IgD-negative memory B cell (primary cell): ENCODE results near the gene PIH1D1. TPM values are rescaled to one million over a fixed set of nuclear protein-coding genes. Genes with fewer than 3 reads are reported as not detected.

Experiments used
- H3K27ac Mint-ChIP-seq, 3 donors: one replicate each; pipeline ENCODE4 v1.8.0; 2020 to 2022; ENCODE audit warnings: mild to moderate bottlenecking in 3 of 3, mixed read lengths in 3 of 3, moderate library complexity in 1 of 3
- H3K27me3 Mint-ChIP-seq: one replicate; pipeline ENCODE4 v1.8.0; 2021; ENCODE audit warnings: mixed read lengths
- H3K36me3 Mint-ChIP-seq: one replicate; pipeline ENCODE4 v1.8.0; 2020; ENCODE audit warnings: mild to moderate bottlenecking, mixed read lengths
- H3K4me1 Mint-ChIP-seq, 3 donors: one replicate each; pipeline ENCODE4 v1.8.0; 2020 to 2022; ENCODE audit warnings: mixed read lengths in 3 of 3, mild to moderate bottlenecking in 1 of 3
- H3K4me3 Mint-ChIP-seq, 4 donors: one replicate each; pipeline ENCODE4 v1.8.0; 2020 to 2022; ENCODE audit warnings: mild to moderate bottlenecking in 4 of 4, mixed read lengths in 4 of 4, moderate library complexity in 3 of 4
- H3K9me3 Mint-ChIP-seq, 3 donors: one replicate each; pipeline ENCODE4 v1.8.0; 2020 to 2021; ENCODE audit warnings: mixed read lengths in 3 of 3, mild to moderate bottlenecking in 1 of 3
- polyA plus RNA-seq: library from polyadenylated mRNA; unstranded; fragments of 300-500 nt; fragmentation: Illumina TruSeq; gene quantifications from one replicate; pipeline ENCODE4 v1.2.3, GENCODE V29; 2021

Gene PIH1D1
- polyA plus RNA-seq, 1 donor from 2014 or later: 98.8 TPM

DNA sequence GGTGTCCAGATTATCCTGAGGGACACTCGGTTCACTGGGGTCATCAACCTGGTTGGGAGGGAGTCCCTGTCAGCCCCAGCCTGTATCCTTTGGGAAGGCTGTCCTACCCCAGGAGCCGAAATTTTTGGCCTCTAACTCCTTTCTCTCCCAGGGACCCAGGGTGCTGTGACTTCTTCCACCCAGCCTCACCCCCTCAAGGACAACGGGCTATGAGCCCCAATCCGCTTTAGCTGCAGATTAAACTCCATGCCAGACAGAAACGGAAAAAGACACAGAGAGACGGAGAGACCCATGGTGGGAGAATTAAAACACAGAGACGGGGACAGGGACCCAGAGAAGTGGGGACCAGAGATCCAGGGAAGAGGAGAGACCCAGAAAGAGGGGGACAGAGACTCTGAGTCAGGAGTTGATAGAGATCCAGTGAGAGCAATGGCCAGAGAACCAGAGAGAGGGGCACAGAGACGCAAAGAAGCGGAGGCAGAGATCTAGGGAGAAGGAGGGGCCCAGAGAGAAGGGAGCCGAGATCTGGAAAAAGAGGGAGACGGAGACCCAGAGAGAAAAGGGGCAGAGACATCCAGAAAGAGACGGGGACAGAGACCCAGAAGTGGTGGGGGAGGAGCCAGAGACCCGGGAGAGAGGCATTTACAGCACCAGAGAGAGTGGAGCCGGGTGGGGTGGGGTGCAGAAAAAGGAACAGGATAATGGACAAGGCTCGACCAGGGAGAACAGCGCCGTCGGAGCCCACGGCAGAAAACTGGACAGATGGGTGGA, 11.0 kb downstream of the PIH1D1 start:
- peaks cover 15 to 25% (median 20%) of the 10 kb centered on the region in 3 donors for H3K4me1 Mint-ChIP-seq
- H3K27ac Mint-ChIP-seq: peak overlapping the region in 2 of 3 donors; percentile 20 to 78
- H3K4me3 Mint-ChIP-seq: peak overlapping the region; percentile 34 to 86 (median 60)
- H3K9me3 Mint-ChIP-seq: no peaks in the 10 kb centered on the region
- H3K27me3 Mint-ChIP-seq: peaks cover 60% of the 10 kb centered on the region
- no peaks in the 10 kb centered on the region for H3K36me3 Mint-ChIP-seq

DNA sequence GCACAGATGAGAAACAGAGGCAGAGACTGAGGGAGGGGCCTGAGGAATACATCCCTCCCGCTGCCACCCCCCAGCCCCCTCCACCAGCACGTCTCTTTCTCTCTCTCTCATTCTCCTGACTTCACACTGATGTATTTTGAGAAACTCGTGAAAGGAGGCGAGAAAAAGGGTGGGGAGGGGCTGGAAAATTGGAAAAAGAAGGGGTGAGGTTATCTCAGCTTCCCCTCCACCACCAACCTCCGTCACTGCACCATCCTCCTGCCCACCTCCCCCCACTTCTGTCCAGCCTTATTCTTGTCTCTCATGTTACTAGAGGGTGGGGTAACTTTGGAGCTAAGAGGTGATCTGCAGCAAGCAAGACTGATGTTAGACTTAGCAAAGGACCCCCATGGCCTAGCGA, 11.8 kb downstream of the PIH1D1 start:
- Mint-ChIP-seq H3K9me3 (peaks cover 0 to 1% (median 0%) of the 10 kb centered on the region in 3 donors), H3K4me1 (peaks cover 19 to 22% (median 22%) of the 10 kb centered on the region in 3 donors), H3K36me3 (no peaks in the 10 kb centered on the region), H3K4me3 (peak overlapping the region in 3 of 4 donors; percentile 5 to 66 (median 39)), H3K27ac (peak overlapping the region in 1 of 3 donors; percentile 20), H3K27me3 (peaks cover 67% of the 10 kb centered on the region)

DNA sequence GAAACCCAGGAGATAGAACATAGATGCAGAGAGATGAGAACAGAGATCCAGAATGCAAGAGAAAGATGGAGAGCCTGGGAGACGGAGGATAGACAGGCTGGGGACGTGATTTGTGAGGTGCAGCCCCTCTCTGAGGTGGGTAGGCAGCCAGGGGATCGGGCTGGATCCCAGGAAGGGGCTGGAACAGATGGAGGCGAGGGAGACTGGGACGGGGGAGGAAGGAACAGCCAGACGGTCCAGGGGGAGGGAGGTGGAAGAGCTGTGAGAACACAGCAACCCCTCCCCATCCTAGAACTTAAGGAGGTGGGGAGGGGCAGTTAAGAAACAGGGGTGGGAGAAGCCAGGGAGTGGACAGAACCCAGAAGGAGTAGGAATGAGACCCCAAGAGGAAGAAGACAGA, 13.4 kb downstream of the PIH1D1 start:
- H3K36me3 Mint-ChIP-seq: no peaks in the 10 kb centered on the region

GRCh38 chr19:49437231-49437630, 14.4 kb downstream of the PIH1D1 start:
- H3K36me3 Mint-ChIP-seq: no peaks in the 10 kb centered on the region
- H3K4me1 Mint-ChIP-seq: peaks cover 18 to 26% (median 22%) of the 10 kb centered on the region in 3 donors
- H3K27me3 Mint-ChIP-seq: peaks cover 86% of the 10 kb centered on the region
- peaks cover 0 to 1% (median 0%) of the 10 kb centered on the region in 3 donors for H3K9me3 Mint-ChIP-seq
- H3K27ac Mint-ChIP-seq: peak overlapping the region in 2 of 3 donors; percentile 29 to 60
- peak overlapping the region in 2 of 4 donors; percentile 16 to 82 for H3K4me3 Mint-ChIP-seq

More for the DNA sequence above, 13.4 kb downstream of the PIH1D1 start:
- Mint-ChIP-seq H3K4me3 (no peak overlapping the region), H3K27ac (peak overlapping the region in 1 of 3 donors; percentile 5), H3K27me3 (peaks cover 75% of the 10 kb centered on the region), H3K4me1 (peaks cover 16 to 23% (median 22%) of the 10 kb centered on the region in 3 donors), H3K9me3 (peaks cover 0 to 1% (median 0%) of the 10 kb centered on the region in 3 donors)

GRCh38 chr19:49436381-49437017, 15.1 kb downstream of the PIH1D1 start:
- Mint-ChIP-seq H3K4me3 (peak overlapping the region in 2 of 4 donors; percentile 16 to 63), H3K4me1 (peaks cover 15 to 22% (median 21%) of the 10 kb centered on the region in 3 donors), H3K27me3 (peaks cover 82% of the 10 kb centered on the region), H3K9me3 (peaks cover 0 to 1% (median 0%) of the 10 kb centered on the region in 3 donors), H3K36me3 (no peaks in the 10 kb centered on the region), H3K27ac (peak overlapping the region in 1 of 3 donors; percentile 66)

DNA sequence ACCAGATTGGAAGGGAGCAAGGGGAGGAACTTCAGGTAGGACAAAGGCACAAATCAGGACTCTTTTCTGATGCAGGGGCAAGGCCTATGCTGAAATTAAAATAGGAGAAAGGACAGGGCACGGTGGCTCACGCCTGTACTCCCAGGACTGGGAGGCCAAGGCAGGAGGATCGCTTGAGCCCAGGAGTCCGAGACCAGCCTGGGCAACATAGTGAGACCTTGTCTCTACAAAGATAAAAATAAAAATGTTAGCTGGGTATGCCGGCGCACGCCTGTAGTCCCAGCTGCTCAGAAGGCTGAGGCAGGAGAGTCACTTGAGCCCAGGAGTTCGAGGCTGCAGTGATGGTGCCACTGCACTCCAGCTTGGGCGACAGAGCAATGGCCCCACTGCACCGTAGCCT, 15.9 kb downstream of the PIH1D1 start:
- H3K4me3 Mint-ChIP-seq: peak overlapping the region in 1 of 4 donors; percentile 65
- H3K27me3 Mint-ChIP-seq: peaks cover 80% of the 10 kb centered on the region
- H3K4me1 Mint-ChIP-seq: peaks cover 11 to 24% (median 18%) of the 10 kb centered on the region in 3 donors
- H3K27ac Mint-ChIP-seq: peak overlapping the region in 1 of 3 donors; percentile 83
- H3K9me3 Mint-ChIP-seq: peaks cover 0 to 1% (median 0%) of the 10 kb centered on the region in 3 donors
- H3K36me3 Mint-ChIP-seq: no peaks in the 10 kb centered on the region

- Mint-ChIP-seq H3K27ac (peak overlapping the region in 1 of 3 donors; percentile 83), H3K4me1 (peaks cover 12 to 23% (median 17%) of the 10 kb centered on the region in 3 donors), H3K27me3 (peaks cover 79% of the 10 kb centered on the region), H3K4me3 (peak overlapping the region in 1 of 4 donors; percentile 65), H3K36me3 (no peaks in the 10 kb centered on the region), H3K9me3 (peaks cover 0 to 1% (median 0%) of the 10 kb centered on the region in 3 donors)
These were observed 16.6 kb downstream of the PIH1D1 start for GRCh38 chr19:49434907-49435583.

GRCh38 chr19:49433240-49433901, 18.2 kb downstream of the PIH1D1 start:
- peak overlapping the region in 3 of 4 donors; percentile 6 to 87 (median 14) for H3K4me3 Mint-ChIP-seq
- peaks cover 12 to 31% (median 18%) of the 10 kb centered on the region in 3 donors for H3K4me1 Mint-ChIP-seq
- no peaks in the 10 kb centered on the region for H3K36me3 Mint-ChIP-seq
- H3K27ac Mint-ChIP-seq: peak overlapping the region in 2 of 3 donors; percentile 10 to 53
- H3K9me3 Mint-ChIP-seq: peaks cover 0 to 1% (median 0%) of the 10 kb centered on the region in 3 donors
- H3K27me3 Mint-ChIP-seq: peaks cover 74% of the 10 kb centered on the region

- H3K27me3 Mint-ChIP-seq: peaks cover 74% of the 10 kb centered on the region
- H3K4me1 Mint-ChIP-seq: peaks cover 18 to 30% (median 20%) of the 10 kb centered on the region in 3 donors
- peak overlapping the region in 1 of 3 donors; percentile 39 for H3K27ac Mint-ChIP-seq
- H3K36me3 Mint-ChIP-seq: no peaks in the 10 kb centered on the region
- H3K9me3 Mint-ChIP-seq: peaks cover 0 to 1% (median 0%) of the 10 kb centered on the region in 3 donors
- H3K4me3 Mint-ChIP-seq: peak overlapping the region in 2 of 4 donors; percentile 61 to 76
These were observed 19.2 kb downstream of the PIH1D1 start for GRCh38 chr19:49432141-49433073.

DNA sequence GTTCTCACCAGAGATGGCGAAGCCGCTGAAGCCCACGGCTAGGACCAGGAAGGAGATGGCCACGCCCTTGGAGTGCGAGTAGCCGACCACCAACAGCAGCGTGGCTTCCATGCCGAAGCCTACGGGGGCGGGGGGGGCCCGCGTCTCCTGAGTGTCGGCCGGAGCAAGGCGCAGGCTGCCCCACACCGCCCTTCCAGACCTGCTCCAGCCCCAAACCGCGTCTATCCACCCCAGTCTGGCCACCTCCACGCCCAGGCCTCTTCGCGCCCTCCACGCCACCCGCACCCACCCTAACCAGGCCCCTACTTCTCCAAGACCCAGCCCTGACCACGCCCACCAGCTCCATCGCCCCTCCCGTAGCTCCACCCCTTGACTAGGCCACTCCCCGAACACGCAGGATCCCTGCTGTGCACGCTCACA, 20.3 kb downstream of the PIH1D1 start:
- H3K4me3 Mint-ChIP-seq: no peak overlapping the region
- H3K4me1 Mint-ChIP-seq: peaks cover 20 to 39% (median 25%) of the 10 kb centered on the region in 3 donors
- no peaks in the 10 kb centered on the region for H3K36me3 Mint-ChIP-seq
- H3K9me3 Mint-ChIP-seq: peaks cover 0 to 1% (median 0%) of the 10 kb centered on the region in 3 donors
- H3K27ac Mint-ChIP-seq: peak overlapping the region in 1 of 3 donors; percentile 79
- peaks cover 74% of the 10 kb centered on the region for H3K27me3 Mint-ChIP-seq

- Mint-ChIP-seq H3K4me1 (peaks cover 20 to 39% (median 28%) of the 10 kb centered on the region in 3 donors), H3K9me3 (peaks cover 0 to 1% (median 0%) of the 10 kb centered on the region in 3 donors), H3K27me3 (peaks cover 74% of the 10 kb centered on the region), H3K4me3 (peak overlapping the region in 1 of 4 donors; percentile 71), H3K36me3 (no peaks in the 10 kb centered on the region), H3K27ac (peak overlapping the region in 1 of 3 donors; percentile 79)
These were observed 20.8 kb downstream of the PIH1D1 start for GRCh38 chr19:49430678-49431329.

- Mint-ChIP-seq H3K27me3 (peaks cover 75% of the 10 kb centered on the region), H3K27ac (peak overlapping the region in 2 of 3 donors; percentile 0 to 79), H3K4me1 (peaks cover 22 to 42% (median 28%) of the 10 kb centered on the region in 3 donors), H3K4me3 (peak overlapping the region in 3 of 4 donors; percentile 23 to 71 (median 46)), H3K36me3 (no peaks in the 10 kb centered on the region), H3K9me3 (peaks cover 0 to under 1% (median 0%) of the 10 kb centered on the region in 3 donors)
These were observed 21.4 kb downstream of the PIH1D1 start for GRCh38 chr19:49430172-49430677.
